ENCODE measurements around the gene ADSS1. TPM values are rescaled to one million over a fixed set of nuclear protein-coding genes. Genes with fewer than 3 reads are reported as not detected.

Gene ADSS1
- total RNA-seq, 3 donors from 2014 or later = 0.66 to 1.2 (median 0.69) TPM

GRCh38 chr14:104701383-104702076 is 22.5 kb upstream of the ADSS1 start:
- ATAC-seq = no peak
- DNase-seq = no peak
- H3K9me3 Mint-ChIP-seq = no peaks in the 10 kb centered on the region
- H3K27me3 Mint-ChIP-seq (ENCODE audit: low read depth) = no peaks in the 10 kb centered on the region
- peaks cover 2% of the 10 kb centered on the region for H3K4me1 Mint-ChIP-seq (ENCODE audit: low read depth)
- no peaks in the 10 kb centered on the region for H3K36me3 Mint-ChIP-seq (ENCODE audit: insufficient read depth)
- H3K4me3 Mint-ChIP-seq = no peak overlapping the region

- Mint-ChIP-seq H3K9me3 (no peaks in the 10 kb centered on the region), H3K4me1 (ENCODE audit: low read depth) (peaks cover 2% of the 10 kb centered on the region), H3K27me3 (ENCODE audit: low read depth) (no peaks in the 10 kb centered on the region), H3K4me3 (no peak overlapping the region), H3K36me3 (ENCODE audit: insufficient read depth) (no peaks in the 10 kb centered on the region)
- ATAC-seq (no peak), DNase-seq (no peak)
Observed at GRCh38 chr14:104702106-104702505, 21.9 kb upstream of the ADSS1 start.

- Mint-ChIP-seq H3K36me3 (ENCODE audit: insufficient read depth) (no peaks in the 10 kb centered on the region), H3K4me1 (ENCODE audit: low read depth) (peaks cover 2% of the 10 kb centered on the region), H3K4me3 (no peak overlapping the region), H3K9me3 (no peaks in the 10 kb centered on the region), H3K27me3 (ENCODE audit: low read depth) (no peaks in the 10 kb centered on the region)
- ATAC-seq (no peak), DNase-seq (no peak)
Observed at GRCh38 chr14:104702673-104703072, 21.4 kb upstream of the ADSS1 start.

- Mint-ChIP-seq H3K36me3 (ENCODE audit: insufficient read depth) (no peaks in the 10 kb centered on the region), H3K9me3 (no peaks in the 10 kb centered on the region), H3K4me1 (ENCODE audit: low read depth) (peaks cover 2% of the 10 kb centered on the region), H3K27me3 (ENCODE audit: low read depth) (no peaks in the 10 kb centered on the region), H3K4me3 (no peak overlapping the region)
- no peak for ATAC-seq
- no peak for DNase-seq
Observed at GRCh38 chr14:104703269-104703668, 20.8 kb upstream of the ADSS1 start.

GRCh38 chr14:104704252-104704651 is 19.8 kb upstream of the ADSS1 start:
- Mint-ChIP-seq H3K36me3 (ENCODE audit: insufficient read depth) (no peaks in the 10 kb centered on the region), H3K4me3 (no peak overlapping the region), H3K4me1 (ENCODE audit: low read depth) (peaks cover 2% of the 10 kb centered on the region), H3K9me3 (no peaks in the 10 kb centered on the region), H3K27me3 (ENCODE audit: low read depth) (no peaks in the 10 kb centered on the region)
- ATAC-seq (no peak), DNase-seq (no peak)

- Mint-ChIP-seq H3K9me3 (no peaks in the 10 kb centered on the region), H3K27me3 (ENCODE audit: low read depth) (no peaks in the 10 kb centered on the region)
Observed at GRCh38 chr14:104705340-104706047, 18.5 kb upstream of the ADSS1 start.

GRCh38 chr14:104706733-104707607 is 17.1 kb upstream of the ADSS1 start:
- no peak for ATAC-seq
- Mint-ChIP-seq H3K36me3 (ENCODE audit: insufficient read depth) (no peaks in the 10 kb centered on the region), H3K27me3 (ENCODE audit: low read depth) (no peaks in the 10 kb centered on the region), H3K9me3 (no peaks in the 10 kb centered on the region), H3K4me3 (no peak overlapping the region), H3K4me1 (ENCODE audit: low read depth) (peaks cover 2% of the 10 kb centered on the region)
- DNase-seq = no peak

More at GRCh38 chr14:104705340-104706047, 18.5 kb upstream of the ADSS1 start:
- DNase-seq = no peak
- peak; percentile 20 to 41 for ATAC-seq
- Mint-ChIP-seq H3K4me1 (ENCODE audit: low read depth) (peaks cover 2% of the 10 kb centered on the region), H3K36me3 (ENCODE audit: insufficient read depth) (no peaks in the 10 kb centered on the region), H3K4me3 (no peak overlapping the region)

GRCh38 chr14:104707608-104708595 is 16.1 kb upstream of the ADSS1 start:
- H3K4me1 Mint-ChIP-seq (ENCODE audit: low read depth) = peaks cover 2% of the 10 kb centered on the region
- no peak for ATAC-seq

GRCh38 chr14:104708606-104709268 is 15.3 kb upstream of the ADSS1 start:
- H3K27me3 Mint-ChIP-seq (ENCODE audit: low read depth) = no peaks in the 10 kb centered on the region
- peaks cover 2% of the 10 kb centered on the region for H3K4me1 Mint-ChIP-seq (ENCODE audit: low read depth)
- H3K36me3 Mint-ChIP-seq (ENCODE audit: insufficient read depth) = no peaks in the 10 kb centered on the region
- no peaks in the 10 kb centered on the region for H3K9me3 Mint-ChIP-seq
- ATAC-seq = peak; percentile 80 to 81
- DNase-seq = peak; percentile 75
- H3K4me3 Mint-ChIP-seq = no peak overlapping the region

More at GRCh38 chr14:104707608-104708595, 16.1 kb upstream of the ADSS1 start:
- H3K27me3 Mint-ChIP-seq (ENCODE audit: low read depth) = no peaks in the 10 kb centered on the region
- H3K9me3 Mint-ChIP-seq = no peaks in the 10 kb centered on the region
- no peaks in the 10 kb centered on the region for H3K36me3 Mint-ChIP-seq (ENCODE audit: insufficient read depth)
- H3K4me3 Mint-ChIP-seq = no peak overlapping the region
- DNase-seq = no peak

- Mint-ChIP-seq H3K4me1 (ENCODE audit: low read depth) (peaks cover 2% of the 10 kb centered on the region), H3K36me3 (ENCODE audit: insufficient read depth) (no peaks in the 10 kb centered on the region), H3K27me3 (ENCODE audit: low read depth) (no peaks in the 10 kb centered on the region), H3K4me3 (no peak overlapping the region), H3K9me3 (no peaks in the 10 kb centered on the region)
- no peak for DNase-seq
- no peak for ATAC-seq
Observed at GRCh38 chr14:104709387-104710039, 14.5 kb upstream of the ADSS1 start.

- Mint-ChIP-seq H3K36me3 (ENCODE audit: insufficient read depth) (no peaks in the 10 kb centered on the region), H3K4me1 (ENCODE audit: low read depth) (peaks cover 2% of the 10 kb centered on the region), H3K9me3 (no peaks in the 10 kb centered on the region), H3K4me3 (no peak overlapping the region), H3K27me3 (ENCODE audit: low read depth) (no peaks in the 10 kb centered on the region)
- no peak for DNase-seq
- no peak for ATAC-seq
Observed at GRCh38 chr14:104710071-104710735, 13.8 kb upstream of the ADSS1 start.

- H3K4me1 Mint-ChIP-seq (ENCODE audit: low read depth) = peaks cover 2% of the 10 kb centered on the region
- no peak for ATAC-seq
- H3K36me3 Mint-ChIP-seq (ENCODE audit: insufficient read depth) = no peaks in the 10 kb centered on the region
- H3K4me3 Mint-ChIP-seq = no peak overlapping the region
- H3K9me3 Mint-ChIP-seq = no peaks in the 10 kb centered on the region
- no peak for DNase-seq
- H3K27me3 Mint-ChIP-seq (ENCODE audit: low read depth) = no peaks in the 10 kb centered on the region
Observed at GRCh38 chr14:104712881-104713734, 10.9 kb upstream of the ADSS1 start.

Data from activated T-cell treated with anti-CD3 and anti-CD28 coated beads, Interleukin-2, amount 50 U/mL, for 4 hours (primary cell).